ENCODE measurements around the gene GRAMD4.

GRAMD4 gene

GRCh38 chr22:46619830-46620501 is at the start of gene GRAMD4:
TSS of gene GRAMD4 (plus strand) at chr22:46620386. CDS start at chr22:46626800, 6,414 bp downstream.
- DNase-seq = no peak

- DNase-seq = no peak
Measured at GRCh38 chr22:46571642-46572250, 48.4 kb upstream of the GRAMD4 start.

GRCh38 chr22:46572911-46573780 is 47.0 kb upstream of the GRAMD4 start:
- no peak for DNase-seq

- no peak for DNase-seq
Measured at GRCh38 chr22:46573781-46574437, 46.3 kb upstream of the GRAMD4 start.

- DNase-seq = no peak
Measured at GRCh38 chr22:46574438-46574992, 45.7 kb upstream of the GRAMD4 start.

GRCh38 chr22:46574993-46575910 is 44.9 kb upstream of the GRAMD4 start:
- no peak for DNase-seq

- no peak for DNase-seq
Measured at GRCh38 chr22:46575911-46576555, 44.2 kb upstream of the GRAMD4 start.

- peak; percentile 76 for DNase-seq
Measured at GRCh38 chr22:46576556-46577367, 43.4 kb upstream of the GRAMD4 start.

- no peak for DNase-seq
Measured at GRCh38 chr22:46577368-46578249, 42.6 kb upstream of the GRAMD4 start.

GRCh38 chr22:46578251-46578823 is 41.8 kb upstream of the GRAMD4 start:
- DNase-seq = no peak

- no peak for DNase-seq
Measured at GRCh38 chr22:46578824-46579561, 41.2 kb upstream of the GRAMD4 start.

GRCh38 chr22:46579751-46580449 is 40.3 kb upstream of the GRAMD4 start:
- no peak for DNase-seq

GRCh38 chr22:46580940-46581537 is 39.1 kb upstream of the GRAMD4 start:
- DNase-seq = no peak

GRCh38 chr22:46581538-46582244 is 38.5 kb upstream of the GRAMD4 start:
- no peak for DNase-seq

GRCh38 chr22:46582281-46582933 is 37.8 kb upstream of the GRAMD4 start:
- DNase-seq = no peak

- no peak for DNase-seq
Measured at GRCh38 chr22:46583571-46583970, 36.6 kb upstream of the GRAMD4 start.

All from 8988T (cell line).